GM12878 (cell line): ENCODE results near the gene ADRA2C. TPM values are rescaled to one million over a fixed set of nuclear protein-coding genes. Genes with fewer than 3 reads are reported as not detected.

ENCODE experiments used
- ATAC-seq: fragments of 200-7000 bp; cut with Tn5 transposase; 3 replicates; pipeline ENCODE4 v1.9.1; 2020; ENCODE audit warnings: mild to moderate bottlenecking, moderate library complexity
- BruUV-seq: library from RNA; stranded (reverse); fragments of 400-500 nt; replicated peaks from 2 replicates; lab custom pipeline; 2021; lab: Mats Ljungman, UMichigan
- CTCF ChIA-PET: fragments of 300-600 bp; sonication (Branson Sonifier 250); formaldehyde crosslinking; extraction: SDS; loops from one replicate; lab custom pipeline; 2021; ENCODE audit warnings: inconsistent platforms; lab: Yijun Ruan, JAX
- POLR2A ChIA-PET: fragments of 350-600 bp; formaldehyde crosslinking; extraction: SDS; loops from one replicate; lab custom pipeline; 2021; ENCODE audit warnings: inconsistent platforms; lab: Charles Lee
- RAD21 ChIA-PET: fragments of 300-600 bp; sonication (Branson Sonifier 250); formaldehyde crosslinking; loops from one replicate; lab custom pipeline; 2023; ENCODE audit warnings: antibody characterized with exemption; ENCODE audit not compliant: unreplicated experiment; lab: Charles Lee
- SMC1A ChIA-PET: fragments of 300-600 bp; sonication (Branson Sonifier 250); formaldehyde crosslinking; loops from one replicate; lab custom pipeline; 2023; ENCODE audit not compliant: unreplicated experiment, uncharacterized antibody; lab: Charles Lee
- DNase-seq: peaks from one replicate; pipeline ENCODE4 v3.0.0-alpha.2; 2011; ENCODE audit warnings: low read depth, low spot score
- FAIRE-seq: peaks from 3 replicates; lab custom pipeline; 2011; peaks lifted over from hg19 to GRCh38; lab: Jason Lieb, UNC
- H2AFZ ChIP-seq: 2 replicates; pipeline ENCODE4 v1.6.0; 2011; ENCODE audit warnings: low read depth, low read length, control low read depth; ENCODE audit not compliant: control insufficient read depth
- H3K27ac ChIP-seq: 2 replicates; pipeline ENCODE4 v1.5.1; 2011; ENCODE audit warnings: control low read depth; ENCODE audit not compliant: control insufficient read depth, insufficient read depth
- H3K27me3 ChIP-seq, 2 experiments: replicated peaks in 1 of 2; 2 replicates each; pipeline versions ENCODE4 v1.6.0 to v1.6.1; 2011; ENCODE audit warnings: low read length in 1 of 2; ENCODE audit not compliant: control insufficient read depth in 2 of 2, insufficient read depth in 2 of 2
- H3K36me3 ChIP-seq, 2 experiments: 2 replicates each; pipeline ENCODE4 v1.5.1; 2011; ENCODE audit warnings: low read length in 1 of 2; ENCODE audit not compliant: control insufficient read depth in 2 of 2, insufficient read depth in 2 of 2
- H3K4me1 ChIP-seq: 2 replicates; pipeline ENCODE4 v1.6.1; 2011; ENCODE audit warnings: mild to moderate bottlenecking, low read length, moderate library complexity, mixed read lengths; ENCODE audit not compliant: control insufficient read depth, insufficient read depth
- H3K4me2 ChIP-seq: 2 replicates; pipeline ENCODE4 v1.6.0; 2011; ENCODE audit warnings: control low read depth; ENCODE audit not compliant: control insufficient read depth, insufficient read depth
- H3K4me3 ChIP-seq: fragments of 200-600 bp; sonication (generic); 2 replicates; pipeline ENCODE4 v1.5.1; 2016
- H3K79me2 ChIP-seq: 2 replicates; pipeline ENCODE4 v1.6.0; 2011; ENCODE audit warnings: low read length; ENCODE audit not compliant: control insufficient read depth, insufficient read depth
- H3K9ac ChIP-seq: 2 replicates; pipeline ENCODE4 v1.8.0; 2011; ENCODE audit warnings: low read length, control low read depth, mixed read lengths; ENCODE audit not compliant: control insufficient read depth, insufficient read depth
- H3K9me3 ChIP-seq: replicated peaks from 3 replicates; pipeline ENCODE4 v1.5.1; 2011; ENCODE audit warnings: mild to moderate bottlenecking, low read length; ENCODE audit not compliant: control insufficient read depth, insufficient read depth
- H4K20me1 ChIP-seq: 2 replicates; pipeline ENCODE4 v1.6.0; 2011; ENCODE audit not compliant: control insufficient read depth, insufficient read depth
- BACH1 ChIP-seq: fragments of 450-650 bp; IDR thresholded peaks from 2 replicates; pipeline ENCODE4 v1.6.1; 2017; ENCODE audit warnings: mild to moderate bottlenecking, borderline replicate concordance
- CHD4 ChIP-seq: fragments of 200-600 bp; sonication (generic); IDR thresholded peaks from 2 replicates; pipeline ENCODE4 v1.6.1; 2016; ENCODE audit warnings: mild to moderate bottlenecking
- CREB1 ChIP-seq: IDR thresholded peaks from 2 replicates; pipeline ENCODE4 v1.6.1; 2012; ENCODE audit warnings: low read depth, mild to moderate bottlenecking, inconsistent platforms
- ETV6 ChIP-seq, 2 experiments: fragments of 450-650 bp in 1 of 2; IDR thresholded peaks in 1 of 2; conservative IDR thresholded peaks in 1 of 2; 2 replicates each; pipeline ENCODE4 v1.6.1; 2014; ENCODE audit warnings: antibody characterized with exemption in 1 of 2, borderline replicate concordance in 1 of 2, low read depth in 1 of 2, mild to moderate bottlenecking in 1 of 2, moderate library complexity in 1 of 2
- FOS ChIP-seq: IDR thresholded peaks from 3 replicates; pipeline ENCODE4 v1.6.1; 2011; ENCODE audit warnings: borderline replicate concordance; ENCODE audit not compliant: insufficient read length; ENCODE audit errors: extremely low read depth
- FOXK2 ChIP-seq: fragments of 450-650 bp; IDR thresholded peaks from 2 replicates; pipeline ENCODE4 v1.6.1; 2017; ENCODE audit warnings: mild to moderate bottlenecking, moderate library complexity
- GATAD2B ChIP-seq: fragments of 450-650 bp; conservative IDR thresholded peaks from 2 replicates; pipeline ENCODE4 v1.6.1; 2017; ENCODE audit warnings: low read depth, mild to moderate bottlenecking, moderate library complexity
- IKZF2 ChIP-seq, 2 experiments: fragments of 450-650 bp; IDR thresholded peaks; 2 replicates each; pipeline ENCODE4 v1.6.1; 2017; ENCODE audit warnings: mild to moderate bottlenecking in 2 of 2, moderate library complexity in 2 of 2
- MTA2 ChIP-seq: fragments of 450-650 bp; IDR thresholded peaks from 2 replicates; pipeline ENCODE4 v1.6.1; 2016; ENCODE audit warnings: low read depth, mild to moderate bottlenecking, moderate library complexity
- RAD21 ChIP-seq: IDR thresholded peaks from 2 replicates; pipeline ENCODE4 v1.6.1; 2011; ENCODE audit warnings: mild to moderate bottlenecking, low read depth, low read length, moderate library complexity; ENCODE audit not compliant: insufficient read depth
- RAD51 ChIP-seq: fragments of 450-650 bp; IDR thresholded peaks from 2 replicates; pipeline ENCODE4 v1.6.1; 2016; ENCODE audit warnings: moderate library complexity, mild to moderate bottlenecking, inconsistent platforms
- SMAD5 ChIP-seq: IDR thresholded peaks from 2 replicates; pipeline ENCODE4 v1.6.1; 2016; ENCODE audit warnings: antibody characterized with exemption, low read depth
- STAT3 ChIP-seq: IDR thresholded peaks from 2 replicates; pipeline ENCODE4 v1.6.1; 2011; ENCODE audit warnings: low read depth, low read length, improper control_type of control experiment
- TARDBP ChIP-seq: IDR thresholded peaks from 2 replicates; pipeline ENCODE4 v1.6.1; 2016; ENCODE audit warnings: borderline replicate concordance
- TBL1XR1 ChIP-seq: IDR thresholded peaks from 2 replicates; pipeline ENCODE4 v1.6.1; 2012; ENCODE audit warnings: low read depth, low read length, improper control_type of control experiment
- TCF3 ChIP-seq: IDR thresholded peaks from 2 replicates; pipeline ENCODE4 v1.6.1; 2012; ENCODE audit warnings: low read depth, mild to moderate bottlenecking, low read length, borderline replicate concordance; ENCODE audit not compliant: insufficient read depth
- TCF7 ChIP-seq: IDR thresholded peaks from 2 replicates; pipeline ENCODE4 v1.6.1; 2014; ENCODE audit warnings: antibody characterized with exemption, borderline replicate concordance
- WRNIP1 ChIP-seq: IDR thresholded peaks from 2 replicates; pipeline ENCODE4 v1.6.1; 2011; ENCODE audit warnings: low read depth, low read length, improper control_type of control experiment, borderline replicate concordance
- ZNF622 ChIP-seq: fragments of 450-650 bp; IDR thresholded peaks from 2 replicates; pipeline ENCODE4 v1.6.1; 2017; ENCODE audit warnings: mild to moderate bottlenecking, inconsistent platforms
- WGBS: methylation state at CpG from one replicate; pipeline ENCODE4 v1.1.6; 2016; ENCODE audit warnings: low lambda C conversion rate; ENCODE audit not compliant: insufficient replicate concordance, insufficient coverage; ENCODE audit errors: missing lambda C conversion rate; 5-methylcytosine and 5-hydroxymethylcytosine counted together
- in situ Hi-C: fragments of 300-500 bp; cut with MboI; formaldehyde crosslinking; loops from 9 replicates; pipeline ENCODE4 v1.14.3; 2018; ENCODE audit warnings: mixed read lengths
- intact Hi-C: fragments of 100-400 bp; cut with micrococcal nuclease; formaldehyde crosslinking; loops from one replicate; pipeline ENCODE4 v1.14.2; 2022; ENCODE audit not compliant: unreplicated experiment
- polyA plus RNA-seq, 11 experiments: library from polyadenylated mRNA; depleted of rRNA in 4 of 11; unstranded in 6 of 11; stranded (reverse) in 5 of 11; fragments of >200 nt; fragmentation: Nextera tagmentation in 4 of 11; fragmentation: Illumina TruSeq in 1 of 11; extraction: Ambion mirVana in 4 of 11; extraction: Trizol in 1 of 11; gene quantifications; 1 replicate in 1 of 11; 2 replicates in 10 of 11; pipeline versions ENCODE4 v1.2.1 to v1.2.3, GENCODE V29; 2011 to 2016; ENCODE audit warnings: inconsistent platforms in 2 of 11, missing spikeins in 2 of 11, low read depth in 1 of 11
- total RNA-seq, 4 experiments: library from RNA; depleted of rRNA in 3 of 4; stranded (reverse); fragments of >200 nt in 3 of 4; fragmentation: Illumina TruSeq in 1 of 4; extraction: Trizol in 1 of 4; gene quantifications; 2 replicates each; pipeline versions ENCODE4 v1.2.1 to v1.2.3, GENCODE V29; 2013 to 2021

Gene ADRA2C
- total and polyA plus RNA-seq, 10 of the 15 experiments (the other 5 are each of a cell fraction or from before 2014, with no cell fraction given), result 0.15 TPM; not detected in 9

DNA sequence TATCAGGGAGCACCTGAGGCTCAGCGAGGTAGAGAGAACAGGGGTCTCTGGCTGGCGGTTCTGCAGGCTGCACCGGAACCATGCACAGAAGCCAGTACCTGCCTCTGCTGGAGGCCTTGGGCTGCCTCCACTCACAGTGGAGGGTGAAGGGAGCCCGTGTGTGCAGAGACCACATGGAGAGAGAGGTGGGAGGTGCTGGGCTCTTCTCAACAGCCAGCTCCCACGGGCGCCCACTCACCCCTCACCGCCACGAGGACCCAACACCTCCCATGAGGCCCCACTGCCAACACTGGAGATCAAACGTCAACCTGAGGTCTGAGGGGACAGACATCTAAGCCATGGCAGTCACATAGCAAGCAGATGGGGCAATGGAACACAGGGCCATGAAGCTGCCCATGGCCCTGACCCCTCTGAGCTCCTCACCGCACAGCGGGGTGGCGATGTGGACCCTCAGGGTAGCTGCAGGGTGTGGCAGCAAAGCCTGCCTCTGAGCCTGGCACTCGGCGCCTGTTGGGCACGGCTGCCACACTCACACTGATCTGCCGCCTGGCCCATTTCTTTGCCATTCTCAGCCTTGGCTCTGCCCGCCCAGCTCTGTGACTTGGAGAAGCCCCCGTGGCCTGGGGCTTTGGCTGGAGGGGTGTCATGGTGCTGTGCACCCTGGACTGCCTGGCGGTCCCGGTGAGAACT lies 44.8 kb downstream of the ADRA2C start:
- intact Hi-C loops, result no loop called here
- 24% methylated on average over 20 of the region's 20 CpGs for WGBS
- SMC1A ChIA-PET, result no interaction called here

GRCh38 chr4:3811621-3812020 lies 45.4 kb downstream of the ADRA2C start:
- in situ Hi-C loops (no loop called here), intact Hi-C loops (no loop called here)
- H2AFZ ChIP-seq, result no peak overlapping the region
- no peaks in the 10 kb centered on the region for H3K9me3 ChIP-seq
- ATAC-seq, result no peak
- ChIA-PET POLR2A (no interaction called here), RAD21 (no interaction called here), CTCF (no interaction called here), SMC1A (no interaction called here)
- H4K20me1 ChIP-seq, result no peaks in the 10 kb centered on the region
- DNase-seq, result no peak
- H3K27me3 ChIP-seq, result no peaks in the 10 kb centered on the region; a peak in 1 of 4 replicates
- no peak overlapping the region for H3K9ac ChIP-seq
- no peaks in the 10 kb centered on the region for H3K79me2 ChIP-seq
- no peak overlapping the region for H3K27ac ChIP-seq
- FAIRE-seq, result no peak
- no peak overlapping the region for H3K4me3 ChIP-seq
- TF ChIP-seq BACH1, result no peak
- TF ChIP-seq GATAD2B, result no peak
- no peak for TF ChIP-seq CHD4
- TF ChIP-seq STAT3, result no peak
- TF ChIP-seq TBL1XR1, result no peak
- no peak for TF ChIP-seq MTA2
- TF ChIP-seq TARDBP, result no peak
- no peak for TF ChIP-seq FOXK2
- TF ChIP-seq ZNF622, result no peak
- no peak for TF ChIP-seq FOS
- TF ChIP-seq IKZF2 (IDR thresholded peaks at IDR 0.05), result no peak
- no peaks in the 10 kb centered on the region for H3K36me3 ChIP-seq
- H3K4me2 ChIP-seq, result no peak overlapping the region
- BruUV-seq, result no TSS peak
- no peaks in the 10 kb centered on the region for H3K4me1 ChIP-seq
- WGBS, result 27% methylated on average over 6 of the region's 6 CpGs

More for the DNA sequence above, 44.8 kb downstream of the ADRA2C start:
- no peak overlapping the region for H2AFZ ChIP-seq
- CTCF ChIA-PET, result no interaction called here
- TF ChIP-seq TCF7 (no peak), RAD21 (no peak), WRNIP1 (no peak), ETV6 (conservative IDR thresholded peaks at IDR 0.05 in 1 of 2, IDR thresholded peaks at IDR 0.05 in 1 of 2; ENCODE audit: borderline replicate concordance in 1 of 2, low read depth in 1 of 2) (no peak), SMAD5 (no peak), RAD51 (no peak), CREB1 (no peak), TCF3 (no peak)
- FAIRE-seq (no peak), ATAC-seq (no peak), DNase-seq (no peak)
- no peaks in the 10 kb centered on the region for H3K4me1 ChIP-seq
- no peak overlapping the region for H3K27ac ChIP-seq
- POLR2A ChIA-PET, result no interaction called here
- H3K4me3 ChIP-seq, result no peak overlapping the region
- no peak overlapping the region for H3K4me2 ChIP-seq
- H3K9me3 ChIP-seq, result no peaks in the 10 kb centered on the region
- no peaks in the 10 kb centered on the region for H4K20me1 ChIP-seq
- no peaks in the 10 kb centered on the region for H3K79me2 ChIP-seq
- in situ Hi-C loops, result no loop called here
- no peaks in the 10 kb centered on the region for H3K36me3 ChIP-seq
- no TSS peak for BruUV-seq
- no peak overlapping the region for H3K9ac ChIP-seq
- no peaks in the 10 kb centered on the region; a peak in 1 of 4 replicates for H3K27me3 ChIP-seq
- RAD21 ChIA-PET, result no interaction called here
